Urinary bladder (tissue), 4 donors: Measurements from ENCODE around the gene CELF2. TPM values are rescaled to one million over a fixed set of nuclear protein-coding genes. Genes with fewer than 3 reads are reported as not detected.

Source experiments
- DNase-seq: peaks from one replicate; pipeline ENCODE4 v3.0.0-alpha.2; 2015; ENCODE audit errors: extremely low spot score
- H3K27ac ChIP-seq: one replicate; pipeline ENCODE4 v1.5.1; 2013; ENCODE audit warnings: low read depth, mild to moderate bottlenecking, moderate library complexity
- H3K36me3 ChIP-seq: one replicate; pipeline ENCODE4 v1.6.1; 2013; ENCODE audit warnings: mild to moderate bottlenecking, moderate library complexity; ENCODE audit not compliant: insufficient read depth
- H3K4me1 ChIP-seq: one replicate; pipeline ENCODE4 v1.6.1; 2013; ENCODE audit warnings: mild to moderate bottlenecking, moderate library complexity; ENCODE audit not compliant: insufficient read depth
- H3K4me3 ChIP-seq: one replicate; pipeline ENCODE4 v1.5.1; 2013; ENCODE audit warnings: low read depth, low read length
- WGBS: extraction: QIAGEN DNeasy Blood & Tissue Kit; methylation state at CpG from one replicate; pipeline ENCODE4 v1.1.7; 2013; 5-methylcytosine and 5-hydroxymethylcytosine counted together
- polyA plus RNA-seq: library from polyadenylated mRNA; stranded (reverse); fragments of 200-250 nt; gene quantifications from one replicate; pipeline ENCODE4 v1.2.3, GENCODE V29; 2013
- total RNA-seq: library from RNA; depleted of rRNA; stranded (reverse); fragments of >200 nt; gene quantifications from one replicate; pipeline ENCODE4 v1.2.3, GENCODE V29; 2014
- donor health status: healthy with polysubstance abuse.
- donor health status: healthy.

Gene CELF2
- total and polyA plus RNA-seq, 2 donors, result 40.1 to 52.7 TPM

DNA sequence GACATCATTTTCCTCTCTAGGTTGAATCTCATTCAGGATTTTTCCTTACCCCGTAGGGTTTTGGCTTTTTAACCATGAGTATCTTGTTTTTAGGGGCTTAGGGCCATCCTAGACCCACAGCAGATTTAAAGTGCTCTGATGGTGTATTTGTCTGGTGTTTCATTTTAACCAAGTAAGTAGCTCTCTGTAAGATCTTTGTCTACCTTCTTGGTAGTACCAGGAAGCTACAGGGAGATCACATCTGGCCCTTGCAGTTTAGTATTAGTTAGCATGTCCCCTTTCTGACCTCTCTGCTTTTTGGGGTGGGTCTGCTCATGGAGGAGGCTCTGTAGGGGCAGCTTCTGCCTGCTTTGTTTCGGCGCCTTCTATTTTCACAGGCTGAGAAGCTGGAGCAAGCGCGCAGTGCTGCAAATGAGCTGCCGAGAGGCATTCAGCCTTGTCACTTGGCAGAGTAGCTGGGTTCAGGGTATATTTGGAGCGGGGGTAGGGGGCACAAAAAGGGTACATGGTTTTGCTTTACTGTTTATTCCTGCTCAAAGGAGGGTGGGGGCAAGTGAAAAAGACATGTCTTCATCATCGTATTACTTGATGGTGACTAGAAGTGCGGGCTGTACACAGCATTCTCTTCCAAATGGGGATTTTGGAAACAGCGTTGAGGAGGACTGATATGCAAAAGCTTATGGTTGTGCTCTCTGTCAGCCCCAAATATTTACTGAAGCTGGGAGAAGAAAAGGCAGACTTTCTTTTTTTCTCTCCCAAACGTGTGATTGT lies 146.3 kb downstream of the CELF2 start:
- peak overlapping the region; percentile 71 for H3K4me3 ChIP-seq
- WGBS, result 20% methylated on average over 11 of the region's 11 CpGs
- DNase-seq, result no peak
- peak overlapping the region; percentile 14 for H3K27ac ChIP-seq
- no peaks in the 10 kb centered on the region for H3K36me3 ChIP-seq
- peaks cover 2% of the 10 kb centered on the region for H3K4me1 ChIP-seq

GRCh38 chr10:11164551-11164802 lies 146.8 kb downstream of the CELF2 start:
- no peaks in the 10 kb centered on the region for H3K36me3 ChIP-seq
- whole genome bisulfite sequencing, result 2% methylated on average over 1 of the region's 1 CpG
- no peak for DNase-seq
- H3K4me1 ChIP-seq, result peaks cover 2% of the 10 kb centered on the region
- no peak overlapping the region for H3K27ac ChIP-seq
- H3K4me3 ChIP-seq, result peak overlapping the region; percentile 71

DNA sequence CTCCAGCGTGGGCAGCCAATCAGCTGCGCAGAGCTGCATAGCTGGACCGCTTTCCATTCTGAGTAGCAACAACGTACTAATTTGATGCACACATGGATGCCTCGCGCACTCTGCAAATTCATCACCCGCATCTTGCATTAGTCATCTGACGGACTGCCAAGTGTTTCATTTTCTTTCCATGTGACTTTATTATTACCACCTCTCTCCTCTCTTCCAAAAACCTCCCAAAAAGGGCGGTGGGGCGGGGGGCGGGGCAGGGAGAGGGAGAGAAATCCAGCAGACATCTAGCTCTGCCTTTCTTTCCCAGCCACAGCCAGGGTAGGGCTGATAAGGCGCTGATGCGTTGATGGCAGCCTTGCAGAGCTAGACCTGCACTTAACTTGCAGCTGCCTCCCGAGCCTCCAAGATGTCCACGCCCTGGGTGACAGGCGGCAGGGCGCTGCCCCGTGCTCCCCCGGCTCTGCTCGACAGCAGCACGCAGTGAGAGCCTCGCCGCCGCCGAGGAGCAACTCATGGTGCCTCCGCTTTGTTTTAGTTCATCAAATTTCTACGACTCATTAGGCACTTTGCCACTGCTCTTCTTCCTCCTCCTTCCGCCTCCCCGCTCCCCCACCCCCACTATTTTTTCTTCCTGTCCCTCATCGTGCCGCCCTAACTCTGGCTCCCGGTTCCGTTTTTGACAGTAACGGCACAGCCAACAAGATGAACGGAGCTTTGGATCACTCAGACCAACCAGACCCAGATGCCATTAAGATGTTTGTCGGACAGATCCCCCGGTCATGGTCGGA lies 147.3 kb downstream of the CELF2 start:
- DNase-seq, result peak; percentile 59
- under 1% methylated on average over 38 of the region's 38 CpGs for whole genome bisulfite sequencing
- H3K27ac ChIP-seq, result peak overlapping the region; percentile 82

DNA sequence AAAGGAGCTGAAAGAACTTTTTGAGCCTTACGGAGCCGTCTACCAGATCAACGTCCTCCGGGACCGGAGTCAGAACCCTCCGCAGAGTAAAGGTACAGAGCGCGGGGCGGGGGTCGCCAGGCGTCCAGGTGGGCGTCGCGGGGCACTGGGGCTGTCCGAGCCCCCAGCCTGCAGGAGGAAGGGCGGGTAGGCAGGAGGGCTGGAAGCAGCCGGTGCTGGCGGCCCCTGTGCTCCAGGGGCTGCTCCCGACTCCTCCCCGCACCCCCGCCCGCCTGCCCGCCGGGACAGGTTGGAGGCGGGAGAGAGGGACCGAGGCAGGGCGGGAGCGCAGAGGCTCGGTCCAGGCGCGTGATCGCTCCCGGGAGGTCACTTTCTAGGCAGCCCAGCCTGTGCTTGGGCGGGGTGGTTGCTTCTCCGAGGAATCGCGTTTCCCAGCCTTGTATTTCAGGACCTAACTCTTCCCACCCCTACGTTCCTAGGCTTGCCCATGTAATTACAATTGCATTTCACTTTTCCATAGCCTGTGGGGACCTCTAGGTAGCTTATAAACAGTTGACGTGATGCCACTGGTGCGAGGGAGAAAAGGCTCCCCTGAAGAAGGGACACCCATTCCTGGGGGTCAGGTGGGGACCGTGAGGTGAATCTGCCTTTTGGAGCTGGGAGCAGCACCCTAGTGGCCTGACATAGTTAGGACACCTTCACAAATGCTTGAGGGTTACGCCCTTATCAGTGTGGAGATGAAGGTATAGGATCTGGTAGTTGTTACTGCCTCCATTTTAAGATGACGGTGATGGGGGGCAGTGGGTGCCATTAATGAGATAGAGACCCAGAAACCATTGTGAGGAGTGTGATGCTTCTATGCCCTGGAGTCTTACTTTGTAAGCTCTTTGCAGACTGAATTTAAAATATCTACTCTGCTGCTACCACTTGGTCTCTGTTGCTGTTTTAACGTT lies 148.2 kb downstream of the CELF2 start:
- 3% methylated on average over 44 of the region's 44 CpGs for WGBS
- DNase-seq, result no peak
- H3K4me3 ChIP-seq, result peak overlapping the region; percentile 71
- H3K4me1 ChIP-seq, result peaks cover 2% of the 10 kb centered on the region
- peak overlapping the region; percentile 82 for H3K27ac ChIP-seq
- no peaks in the 10 kb centered on the region for H3K36me3 ChIP-seq

More for the DNA sequence above, 147.3 kb downstream of the CELF2 start:
- Histone ChIP-seq H3K4me1 (peaks cover 2% of the 10 kb centered on the region), H3K4me3 (peak overlapping the region; percentile 71), H3K36me3 (no peaks in the 10 kb centered on the region)

DNA sequence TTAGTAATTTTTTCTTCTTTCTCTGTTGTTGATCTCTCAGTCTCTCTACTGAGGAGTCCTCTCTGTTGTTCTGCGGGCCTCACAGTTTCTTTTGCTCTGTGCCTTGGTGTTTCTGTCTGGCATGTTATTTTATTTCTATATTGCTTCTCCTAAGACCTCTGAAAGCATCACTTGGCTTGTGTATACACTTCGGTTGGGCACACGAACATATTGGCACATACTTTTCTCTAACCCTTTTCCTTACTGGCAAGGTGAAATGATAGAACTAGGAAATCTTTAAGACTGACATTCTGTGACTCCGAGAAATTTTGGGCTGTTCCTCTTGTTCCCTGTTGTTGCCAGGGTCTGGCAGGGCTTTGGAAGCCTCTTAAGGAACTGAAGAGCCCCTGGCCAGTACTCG lies 148.9 kb downstream of the CELF2 start:
- no peak overlapping the region for H3K27ac ChIP-seq
- no peak for DNase-seq
- peak overlapping the region; percentile 71 for H3K4me3 ChIP-seq
- H3K4me1 ChIP-seq, result peaks cover 2% of the 10 kb centered on the region
- WGBS, result 64% methylated on average over 5 of the region's 5 CpGs
- H3K36me3 ChIP-seq, result no peaks in the 10 kb centered on the region

DNA sequence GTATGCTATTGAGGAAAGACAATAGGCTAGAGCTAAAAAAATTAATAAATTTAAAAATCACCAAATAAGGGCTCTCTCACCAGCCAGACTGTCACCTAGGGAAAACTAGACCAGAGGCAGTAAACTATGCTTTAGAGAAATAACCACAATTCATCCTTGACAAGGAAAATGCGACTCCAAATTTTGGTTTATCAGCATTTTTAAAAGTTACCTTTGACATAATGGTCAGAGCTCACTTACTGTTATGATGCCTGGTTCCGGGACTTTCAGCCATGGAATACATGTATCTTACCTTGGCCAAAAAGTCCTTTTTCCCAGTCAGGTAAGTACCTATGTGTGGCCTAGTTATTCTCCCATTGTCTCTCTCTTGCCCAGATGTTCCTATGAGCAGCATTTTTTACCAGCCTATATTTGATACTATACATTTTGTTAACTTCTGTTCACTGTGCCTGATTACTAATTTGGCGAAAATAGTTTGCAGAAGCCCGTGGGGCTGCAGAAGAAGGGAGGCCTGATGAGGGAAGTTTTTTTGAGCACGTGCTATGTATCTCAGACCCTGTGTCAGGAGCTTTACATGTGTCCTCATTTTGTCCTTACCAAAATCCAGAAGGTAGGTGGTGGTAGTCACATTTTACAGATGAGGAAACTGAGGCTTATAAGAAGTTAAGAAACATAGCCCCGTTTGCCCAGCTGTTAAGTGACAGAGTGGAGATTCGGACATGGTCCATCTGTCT lies 149.7 kb downstream of the CELF2 start:
- Histone ChIP-seq H3K4me1 (peaks cover 2% of the 10 kb centered on the region), H3K4me3 (peak overlapping the region; percentile 25), H3K36me3 (no peaks in the 10 kb centered on the region), H3K27ac (peak overlapping the region; percentile 5)
- WGBS, result 84% methylated on average over 7 of the region's 7 CpGs
- DNase-seq, result no peak

- DNase-seq, result no peak
- Histone ChIP-seq H3K27ac (no peak overlapping the region), H3K4me1 (no peaks in the 10 kb centered on the region), H3K36me3 (no peaks in the 10 kb centered on the region), H3K4me3 (no peak overlapping the region)
- 82% methylated on average over 6 of the region's 6 CpGs for WGBS
Measured at GRCh38 chr10:11168423-11169090, 150.9 kb downstream of the CELF2 start.

DNA sequence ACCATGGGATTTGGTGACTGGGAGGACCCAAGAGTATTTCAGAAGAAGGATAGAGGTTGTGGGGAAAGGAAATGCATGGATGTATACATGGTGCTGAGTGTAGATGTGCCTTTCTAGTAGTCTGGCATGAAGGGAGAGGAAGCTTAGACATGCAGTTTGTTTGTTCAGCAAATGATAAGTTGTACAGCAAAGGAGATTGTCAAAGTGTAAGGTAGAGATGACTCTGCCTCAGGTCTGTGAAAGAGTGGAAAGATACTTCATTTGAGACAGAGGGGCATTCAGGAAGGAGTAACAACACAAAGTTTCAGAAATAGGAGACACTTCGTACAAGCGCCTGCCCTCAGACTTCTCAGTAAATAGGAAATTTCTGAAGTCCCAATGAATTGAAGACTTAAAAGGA lies 152.3 kb downstream of the CELF2 start:
- no peak for DNase-seq
- H3K27ac ChIP-seq, result no peak overlapping the region
- no peaks in the 10 kb centered on the region for H3K36me3 ChIP-seq
- WGBS, result 93% methylated on average over 2 of the region's 2 CpGs
- H3K4me1 ChIP-seq, result no peaks in the 10 kb centered on the region
- no peak overlapping the region for H3K4me3 ChIP-seq

GRCh38 chr10:11170574-11170973 lies 152.9 kb downstream of the CELF2 start:
- DNase-seq, result no peak
- no peaks in the 10 kb centered on the region for H3K36me3 ChIP-seq
- no peak overlapping the region for H3K4me3 ChIP-seq
- H3K27ac ChIP-seq, result peak overlapping the region; percentile 32
- no peaks in the 10 kb centered on the region for H3K4me1 ChIP-seq
- 86% methylated on average over 8 of the region's 8 CpGs for WGBS

GRCh38 chr10:11170993-11171851 lies 153.6 kb downstream of the CELF2 start:
- WGBS, result 74% methylated on average over 8 of the region's 8 CpGs
- H3K36me3 ChIP-seq, result no peaks in the 10 kb centered on the region
- no peak for DNase-seq
- H3K27ac ChIP-seq, result no peak overlapping the region
- no peaks in the 10 kb centered on the region for H3K4me1 ChIP-seq
- H3K4me3 ChIP-seq, result no peak overlapping the region

DNA sequence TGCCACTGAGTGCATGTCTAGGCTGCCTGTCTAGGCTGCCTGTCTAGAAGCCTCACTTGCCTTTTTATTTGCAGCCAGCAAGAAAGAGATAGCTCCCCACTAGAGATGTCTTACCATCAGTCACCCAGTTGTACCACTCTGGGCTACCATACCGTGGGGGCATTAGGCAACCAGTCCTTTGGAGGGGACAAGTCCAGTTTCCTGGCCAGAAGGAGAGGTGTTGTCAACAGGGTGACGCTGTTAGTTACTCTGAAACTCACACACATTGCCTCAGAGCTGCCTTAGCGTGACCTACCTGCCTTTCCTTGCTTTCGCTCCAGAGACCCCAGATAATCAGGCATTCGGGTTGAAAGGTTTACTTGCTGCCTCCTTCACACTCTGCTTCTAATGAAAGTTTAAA lies 155.4 kb downstream of the CELF2 start:
- no peaks in the 10 kb centered on the region for H3K4me1 ChIP-seq
- no peak overlapping the region for H3K27ac ChIP-seq
- H3K4me3 ChIP-seq, result no peak overlapping the region
- no peak for DNase-seq
- WGBS, result 93% methylated on average over 5 of the region's 5 CpGs
- no peaks in the 10 kb centered on the region for H3K36me3 ChIP-seq

DNA sequence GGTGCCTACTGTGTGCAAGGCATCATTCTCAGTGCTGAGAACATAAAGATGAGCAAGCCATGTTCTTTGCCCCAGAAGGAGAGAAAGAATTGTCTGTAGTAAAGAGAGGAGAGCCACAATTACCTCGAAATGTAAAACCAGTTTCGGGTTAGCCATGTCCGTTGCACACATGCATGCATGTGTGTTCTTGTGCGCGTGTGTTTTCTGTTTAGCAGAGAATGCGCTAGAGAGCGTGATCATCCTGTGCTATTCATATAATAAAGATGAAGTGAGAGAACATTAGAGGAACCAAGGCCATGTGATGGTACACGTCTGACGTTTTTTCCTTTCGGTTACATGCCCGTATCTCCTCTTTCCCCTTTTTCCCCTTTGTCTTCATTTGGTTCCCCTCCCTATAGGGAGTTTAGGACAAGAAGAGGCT lies 158.2 kb downstream of the CELF2 start:
- 83% methylated on average over 11 of the region's 11 CpGs for WGBS
- no peak overlapping the region for H3K27ac ChIP-seq
- H3K4me1 ChIP-seq, result no peaks in the 10 kb centered on the region
- no peak overlapping the region for H3K4me3 ChIP-seq
- DNase-seq, result no peak
- no peaks in the 10 kb centered on the region for H3K36me3 ChIP-seq
